Activated CD4-positive, alpha-beta T cell treated with anti-CD3 and anti-CD28 coated beads for 36 hours (primary cell): Measurements from ENCODE around the gene SAPCD1. TPM values are rescaled to one million over a fixed set of nuclear protein-coding genes. Genes with fewer than 3 reads are reported as not detected.
"Not testable (repeated sequence)": the region's sequence is repeated elsewhere in the genome, so short reads cannot be mapped to it uniquely, and the experiment has no call there.

Experiments used
- ATAC-seq: fragments of 200-7000 bp; cut with Tn5 transposase; one replicate; pipeline ENCODE4 v1.10.0; 2021; ENCODE audit warnings: mild to moderate bottlenecking, moderate library complexity
- CTCF ChIA-PET: fragments of 350-600 bp; sonication (Branson Sonifier 250); formaldehyde crosslinking; loops from one replicate; lab custom pipeline; 2021; ENCODE audit warnings: antibody characterized with exemption; lab: Charles Lee
- POLR2A ChIA-PET: fragments of 350-600 bp; sonication (Branson Sonifier 250); formaldehyde crosslinking; loops from one replicate; lab custom pipeline; 2021; ENCODE audit warnings: antibody characterized with exemption, inconsistent platforms; lab: Charles Lee
- DNase-seq: peaks from one replicate; pipeline ENCODE4 v3.0.0-alpha.2; 2020
- H3K27ac Mint-ChIP-seq: one replicate; pipeline ENCODE4 v1.8.0; 2021; ENCODE audit warnings: mixed read lengths
- H3K27me3 Mint-ChIP-seq: one replicate; pipeline ENCODE4 v1.8.0; 2021; ENCODE audit warnings: mixed read lengths
- H3K36me3 Mint-ChIP-seq: one replicate; pipeline ENCODE4 v1.8.0; 2021; ENCODE audit warnings: low read depth, mixed read lengths
- H3K4me1 Mint-ChIP-seq: one replicate; pipeline ENCODE4 v1.8.0; 2021; ENCODE audit warnings: mixed read lengths
- H3K4me3 Mint-ChIP-seq: one replicate; pipeline ENCODE4 v1.8.0; 2021; ENCODE audit warnings: mild to moderate bottlenecking, moderate library complexity, mixed read lengths
- H3K9me3 Mint-ChIP-seq: one replicate; pipeline ENCODE4 v1.8.0; 2021; ENCODE audit warnings: low read depth, mixed read lengths
- intact Hi-C, 2 experiments: fragments of 100-400 bp; cut with DNase I in 1 of 2; cut with micrococcal nuclease in 1 of 2; formaldehyde crosslinking; loops; one replicate each; pipeline versions ENCODE4 v1.14.2 to v1.15.1; 2022 to 2024; cut with DNase I, micrococcal nuclease
- total RNA-seq, 2 experiments: library from RNA; stranded (reverse); gene quantifications; one replicate each; pipeline ENCODE4 v1.2.3, GENCODE V29; 2021

Gene SAPCD1
- total RNA-seq, 2 experiments from 2014 or later, result 12.2 to 13.2 TPM

DNA sequence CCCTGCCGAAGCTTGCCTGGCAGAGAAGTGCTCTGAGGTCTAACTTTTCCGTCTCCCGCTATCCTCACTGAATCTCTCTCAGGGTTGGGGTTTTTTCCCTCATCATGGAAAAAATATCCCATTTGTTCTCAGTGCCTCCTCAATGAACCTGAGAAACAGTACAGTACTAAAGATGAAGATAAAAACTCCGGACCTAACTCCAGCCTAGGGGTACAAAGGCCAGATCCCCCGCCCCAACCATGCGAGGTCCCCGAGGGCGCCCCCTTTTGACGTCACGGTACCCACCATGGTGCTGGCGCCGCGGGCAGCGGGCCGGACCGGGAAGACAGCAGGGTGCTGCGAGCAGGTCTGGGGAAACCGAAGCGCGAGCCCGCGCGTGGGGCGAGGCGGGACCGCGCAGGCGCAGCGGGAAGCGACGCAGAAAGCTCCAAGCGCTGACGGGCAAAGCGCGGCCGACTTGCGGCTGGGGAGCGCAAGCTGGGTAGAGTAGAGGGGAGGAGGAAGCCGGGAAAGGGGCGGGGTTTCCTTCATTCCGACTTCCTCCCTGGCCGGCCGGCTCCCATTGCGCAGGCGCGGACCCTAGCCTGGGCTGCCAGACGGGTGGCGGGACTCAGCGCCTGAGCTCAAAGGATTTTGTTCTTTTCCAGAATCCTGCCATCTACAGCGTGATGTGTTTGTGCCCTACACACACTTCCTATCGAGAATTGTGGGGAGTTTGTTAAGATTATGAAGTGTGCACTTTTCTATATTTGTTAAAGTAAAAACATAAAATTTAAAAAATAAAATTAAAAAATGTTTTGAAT is 44.2 kb downstream of the SAPCD1 start, which contains the start of gene LSM2:
TSS of gene LSM2 (minus strand) at position 497 of the 803 bp plus-strand sequence. CDS start at position 288, 209 bp downstream.
- H3K4me1 Mint-ChIP-seq, result peaks cover 22% of the 10 kb centered on the region
- ATAC-seq (peak; percentile 99), DNase-seq (peak; percentile 99)
- intact Hi-C loops, result loop anchor here (1.0 to 10.0 kb wide), 5 partner anchors 9 to 1482 kb away; partner anchors contain the start of genes HSPA1B (in 1 of the 2), TRIM39 (in 1 of the 2) and VARS1 (in 1 of the 2)
- POLR2A ChIA-PET, result interaction anchor here (0.6 to 2.2 kb wide), 13 partner anchors 11 to 265 kb away, joined by 3 to 20 read pairs (median 3); partner anchors contain the start of genes ABHD16A, DDX39B, GPANK1 and HSPA1B
- CTCF ChIA-PET, result interaction anchor here (0.6 to 2.5 kb wide), 18 partner anchors 7 to 649 kb away, joined by 3 to 23 read pairs (median 4); partner anchors contain the start of genes C6orf47, CCHCR1, MSH5 and VARS1
- no peaks in the 10 kb centered on the region for H3K27me3 Mint-ChIP-seq
- H3K36me3 Mint-ChIP-seq, result peaks cover 29% of the 10 kb centered on the region
- peak within 1 kb of the TSS; percentile 94 for H3K27ac Mint-ChIP-seq
- H3K4me3 Mint-ChIP-seq, result peak within 1 kb of the TSS; percentile 91
- H3K9me3 Mint-ChIP-seq, result no peaks in the 10 kb centered on the region

DNA sequence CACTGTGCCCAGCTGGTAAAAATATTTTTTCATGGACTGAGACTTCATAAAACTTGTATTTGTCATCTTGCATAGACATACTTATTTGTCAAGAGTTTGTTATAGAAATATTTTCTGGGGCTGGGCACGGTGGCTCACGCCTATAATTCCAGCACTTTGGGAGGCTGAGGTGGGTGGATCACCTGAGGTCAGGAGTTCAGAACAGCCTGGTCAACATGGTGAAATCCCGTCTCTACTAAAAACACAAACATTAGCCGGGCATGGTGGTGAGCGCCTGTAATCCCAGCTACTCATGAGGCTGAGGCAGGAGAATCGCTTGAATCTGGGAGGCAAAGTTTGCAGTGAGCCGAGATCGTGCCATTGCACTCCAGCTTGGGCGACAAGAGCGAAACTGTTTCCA is 46.1 kb downstream of the SAPCD1 start:
- POLR2A ChIA-PET, CTCF ChIA-PET, H3K27me3 Mint-ChIP-seq, H3K27ac Mint-ChIP-seq, ATAC-seq, H3K9me3 Mint-ChIP-seq, H3K4me3 Mint-ChIP-seq, DNase-seq: not testable (repeated sequence)
- intact Hi-C loops, result loop anchor here in 1 of 2 experiments (10.0 kb wide), 1 partner anchor 1484 kb away; the partner anchor contains the start of gene TRIM39
- peaks cover 37% of the 10 kb centered on the region for H3K4me1 Mint-ChIP-seq
- H3K36me3 Mint-ChIP-seq, result peaks cover 20% of the 10 kb centered on the region

DNA sequence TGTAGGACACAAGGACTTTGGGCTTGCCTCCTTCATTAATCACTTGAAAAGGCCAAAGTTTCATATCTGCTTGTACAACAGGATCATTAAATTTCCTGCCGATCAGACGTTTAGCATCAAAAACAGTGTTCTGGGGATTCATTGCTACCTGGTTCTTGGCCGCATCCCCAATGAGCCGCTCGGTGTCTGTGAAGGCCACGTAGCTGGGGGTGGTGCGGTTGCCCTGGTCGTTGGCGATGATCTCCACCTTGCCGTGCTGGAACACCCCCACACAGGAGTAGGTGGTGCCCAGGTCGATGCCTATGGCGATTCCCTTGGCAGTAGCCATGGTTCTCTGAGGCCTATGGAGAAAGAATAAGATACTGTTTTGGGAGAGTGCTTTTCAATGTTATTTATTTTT is 49.2 kb downstream of the SAPCD1 start:
- no peak for DNase-seq

DNA sequence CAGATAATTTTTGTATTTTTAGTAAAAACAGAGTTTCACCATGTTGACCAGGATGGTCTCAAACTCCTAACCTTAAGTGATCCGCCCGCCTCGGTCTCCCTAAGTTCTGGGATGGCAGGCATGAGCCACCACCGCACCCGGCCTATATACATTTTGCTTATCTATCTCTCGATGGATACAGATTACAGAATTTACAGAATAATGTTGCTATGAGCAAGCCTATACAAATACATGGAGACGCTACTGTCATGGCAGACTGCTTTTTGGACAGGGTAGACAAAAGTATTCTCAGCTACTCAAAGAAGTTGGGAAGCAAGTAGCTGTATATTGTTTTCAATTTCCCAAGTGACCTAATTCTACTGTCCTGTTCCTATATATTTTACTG is 51.0 kb downstream of the SAPCD1 start:
- CTCF ChIA-PET, result interaction anchor here (0.6 to 2.6 kb wide), 7 partner anchors 9 to 73 kb away, joined by 3 to 12 read pairs (median 3); partner anchors contain the start of genes HSPA1B, MSH5 and VARS1
- Mint-ChIP-seq H3K27me3 (no peaks in the 10 kb centered on the region), H3K4me1 (peaks cover 44% of the 10 kb centered on the region), H3K36me3 (peaks cover 12% of the 10 kb centered on the region), H3K27ac (peak overlapping the region; percentile 94), H3K9me3 (no peaks in the 10 kb centered on the region), H3K4me3 (peak overlapping the region; percentile 72)
- POLR2A ChIA-PET, result interaction anchor here (0.7 to 1.5 kb wide), 5 partner anchors 14 to 1156 kb away, joined by 3 to 9 read pairs (median 3); partner anchors contain the start of gene HSPA1B
- intact Hi-C loops, result loop anchor here (2.0 to 5.0 kb wide), 4 partner anchors 13 to 271 kb away; partner anchors contain the start of genes DDX39B (in 1 of the 2), HSPA1B (in 1 of the 2) and LTA (in 1 of the 2)
- DNase-seq, result no peak
- ATAC-seq, result no peak

More for the DNA sequence above, 49.2 kb downstream of the SAPCD1 start:
- ChIA-PET CTCF (interaction anchor here (0.5 to 1.7 kb wide), 8 partner anchors 9 to 1747 kb away, joined by 3 to 4 read pairs (median 4); partner anchors contain the start of genes HSPA1B, LTB and NCR3), POLR2A (no interaction called here)
- no peak for ATAC-seq
- H3K4me1 Mint-ChIP-seq, result peaks cover 36% of the 10 kb centered on the region
- H3K9me3 Mint-ChIP-seq, result no peaks in the 10 kb centered on the region
- H3K4me3 Mint-ChIP-seq, result peak overlapping the region; percentile 72
- no peaks in the 10 kb centered on the region for H3K27me3 Mint-ChIP-seq
- peaks cover 11% of the 10 kb centered on the region for H3K36me3 Mint-ChIP-seq
- intact Hi-C loops, result loop anchor here (2.0 to 5.0 kb wide), 4 partner anchors 15 to 269 kb away; partner anchors contain the start of genes DDX39B (in 1 of the 2), HSPA1B (in 1 of the 2) and LTA (in 1 of the 2)
- peak overlapping the region; percentile 94 for H3K27ac Mint-ChIP-seq

Other genes with a start within 250 kb of the SAPCD1 start
- gene MCCD1, start 233.7 kb upstream of the SAPCD1 start, total RNA-seq, result not detected
- 100 to 1,000 TPM; 517 to 569 TPM for gene DDX39B, start 220.7 kb upstream of the SAPCD1 start, total RNA-seq
- gene ATP6V1G2, start 216.0 kb upstream of the SAPCD1 start, total RNA-seq, result 1 to 10 TPM; 1.9 to 2.1 TPM
- gene NFKBIL1, start 215.0 kb upstream of the SAPCD1 start, total RNA-seq, result 10 to 100 TPM; 18.1 to 19.0 TPM
- gene LTA, start 190.4 kb upstream of the SAPCD1 start, total RNA-seq, result 100 to 1,000 TPM; 396 to 570 TPM
- gene TNF, start 187.1 kb upstream of the SAPCD1 start, total RNA-seq, result 10 to 100 TPM; 82.3 to 93.3 TPM
- 10 to 100 TPM; 44.9 to 73.3 TPM for gene LTB, start 180.2 kb upstream of the SAPCD1 start, total RNA-seq
- gene LST1, start 176.4 kb upstream of the SAPCD1 start, total RNA-seq, result 10 to 100 TPM in 1 of 2 experiments, 1 to 10 TPM in 1; 9.1 to 11.1 TPM
- 1 to 10 TPM; 5.4 to 6.6 TPM for gene NCR3, start 169.7 kb upstream of the SAPCD1 start, total RNA-seq
- gene AIF1, start 147.4 kb upstream of the SAPCD1 start, total RNA-seq, result 10 to 100 TPM; 89.2 to 96.1 TPM
- gene PRRC2A, start 141.9 kb upstream of the SAPCD1 start, total RNA-seq, result 100 to 1,000 TPM; 255 to 280 TPM
- 100 to 1,000 TPM; 334 to 339 TPM for gene BAG6, start 110.0 kb upstream of the SAPCD1 start, total RNA-seq
- 1 to 10 TPM; 3.4 to 4.0 TPM for gene APOM, start 106.8 kb upstream of the SAPCD1 start, total RNA-seq
- 10 to 100 TPM; 10.1 to 11.7 TPM for gene C6orf47, start 101.9 kb upstream of the SAPCD1 start, total RNA-seq
- gene GPANK1, start 97.7 kb upstream of the SAPCD1 start, total RNA-seq, result 10 to 100 TPM; 35.2 to 42.8 TPM
- 100 to 1,000 TPM; 239 to 346 TPM for gene CSNK2B, start 96.6 kb upstream of the SAPCD1 start, total RNA-seq
- gene LY6G5B, start 92.7 kb upstream of the SAPCD1 start, total RNA-seq, result 10 to 100 TPM; 11.3 to 15.5 TPM
- gene LY6G5C, start 81.6 kb upstream of the SAPCD1 start, total RNA-seq, result 1 to 10 TPM; 1.2 to 1.5 TPM
- gene ABHD16A, start 59.3 kb upstream of the SAPCD1 start, total RNA-seq, result 10 to 100 TPM; 20.9 to 25.1 TPM
- gene LY6G6F, start 55.8 kb upstream of the SAPCD1 start, total RNA-seq, result not detected
- not detected for gene LY6G6D, start 47.3 kb upstream of the SAPCD1 start, total RNA-seq
- gene LY6G6C, start 40.9 kb upstream of the SAPCD1 start, total RNA-seq, result not detected
- gene MPIG6B, start 39.3 kb upstream of the SAPCD1 start, total RNA-seq, result not detected
- 1 to 10 TPM; 4.4 to 5.6 TPM for gene DDAH2, start 33.4 kb upstream of the SAPCD1 start, total RNA-seq
- 100 to 1,000 TPM; 357 to 438 TPM for gene CLIC1, start 26.1 kb upstream of the SAPCD1 start, total RNA-seq
- 100 to 1,000 TPM in 1 of 2 experiments, 10 to 100 TPM in 1; 92.1 to 126 TPM for gene MSH5, start 22.7 kb upstream of the SAPCD1 start, total RNA-seq
- 1 to 10 TPM; 1.4 to 1.5 TPM for gene VWA7, start 14.7 kb downstream of the SAPCD1 start, total RNA-seq
- gene VARS1, start 33.1 kb downstream of the SAPCD1 start, total RNA-seq, result 100 to 1,000 TPM; 147 to 169 TPM
- gene LSM2, start 44.3 kb downstream of the SAPCD1 start, total RNA-seq, result 100 to 1,000 TPM; 112 to 124 TPM
- gene HSPA1L, start 52.6 kb downstream of the SAPCD1 start, total RNA-seq, result 1 to 10 TPM; 1.9 to 2.2 TPM
- gene HSPA1A, start 52.9 kb downstream of the SAPCD1 start, total RNA-seq, result 10 to 100 TPM; 56.1 to 64.7 TPM
- gene HSPA1B, start 65.1 kb downstream of the SAPCD1 start, total RNA-seq, result 10 to 100 TPM; 54.6 to 61.1 TPM
- 10 to 100 TPM; 11.6 to 11.8 TPM for gene NEU1, start 100.2 kb downstream of the SAPCD1 start, total RNA-seq
- under 1 TPM; 0.19 to 0.27 TPM for gene SLC44A4, start 116.3 kb downstream of the SAPCD1 start, total RNA-seq
- gene EHMT2, start 135.0 kb downstream of the SAPCD1 start, total RNA-seq, result 10 to 100 TPM; 50.1 to 60.4 TPM
- gene ZBTB12, start 139.4 kb downstream of the SAPCD1 start, total RNA-seq, result 1 to 10 TPM; 1.9 to 2.4 TPM
- gene C2, start 165.1 kb downstream of the SAPCD1 start, total RNA-seq, result 1 to 10 TPM in 1 of 2 experiments, under 1 TPM in 1; 0.96 to 1.5 TPM
- gene CFB, start 183.4 kb downstream of the SAPCD1 start, total RNA-seq, result under 1 TPM; 0.69 to 0.96 TPM
- 10 to 100 TPM; 74.3 to 95.1 TPM for gene NELFE, start 196.3 kb downstream of the SAPCD1 start, total RNA-seq
- 100 to 1,000 TPM in 1 of 2 experiments, 10 to 100 TPM in 1; 90.2 to 104 TPM for gene SKIC2, start 196.5 kb downstream of the SAPCD1 start, total RNA-seq
- gene DXO, start 209.5 kb downstream of the SAPCD1 start, total RNA-seq, result 10 to 100 TPM; 12.6 to 13.9 TPM
- 1 to 10 TPM; 3.4 to 3.9 TPM for gene C4A, start 219.4 kb downstream of the SAPCD1 start, total RNA-seq